Fibroblast of lung (primary cell): Measurements from ENCODE around the gene MEGF9. TPM values are rescaled to one million over a fixed set of nuclear protein-coding genes. Genes with fewer than 3 reads are reported as not detected.

ENCODE experiments used
- DNase-seq, 2 donors: peaks; one replicate each; pipeline versions ENCODE4 v3.0.0 to v3.0.0-alpha.2; 2010; ENCODE audit warnings: low read depth in 2 of 2
- H2AFZ ChIP-seq: 2 replicates; pipeline ENCODE4 v1.5.1; 2012; ENCODE audit warnings: low read length, control low read depth, inconsistent platforms
- H3K27ac ChIP-seq: 2 replicates; pipeline ENCODE4 v1.5.1; 2011; ENCODE audit warnings: low read length, control low read depth; ENCODE audit not compliant: insufficient read depth
- H3K27me3 ChIP-seq: 2 replicates; pipeline ENCODE4 v1.5.1; 2011; ENCODE audit warnings: mild to moderate bottlenecking, low read length; ENCODE audit not compliant: control insufficient read depth, insufficient read depth
- H3K36me3 ChIP-seq: 2 replicates; pipeline ENCODE4 v1.5.1; 2011; ENCODE audit warnings: low read length; ENCODE audit not compliant: control insufficient read depth, insufficient read depth
- H3K4me1 ChIP-seq: 2 replicates; pipeline ENCODE4 v1.5.1; 2011; ENCODE audit warnings: low read length; ENCODE audit not compliant: control insufficient read depth, insufficient read depth; ENCODE audit errors: extremely low read depth
- H3K4me2 ChIP-seq: 2 replicates; pipeline ENCODE4 v1.5.1; 2011; ENCODE audit warnings: low read length, control low read depth; ENCODE audit not compliant: insufficient read depth; ENCODE audit errors: extremely low read depth
- H3K4me3 ChIP-seq, 4 experiments: fragments of 200-600 bp in 1 of 4; sonication (generic) in 1 of 4; replicated peaks in 1 of 4; 2 replicates each; pipeline ENCODE4 v1.5.1; 2011 to 2016; ENCODE audit warnings: low read length in 4 of 4, low read depth in 3 of 4, mild to moderate bottlenecking in 3 of 4, control low read depth in 2 of 4, inconsistent platforms in 1 of 4, mixed read lengths in 1 of 4; ENCODE audit not compliant: insufficient read depth in 1 of 4; ENCODE audit errors: control extremely low read depth in 1 of 4
- H3K79me2 ChIP-seq: 2 replicates; pipeline ENCODE4 v1.5.1; 2012; ENCODE audit warnings: mild to moderate bottlenecking, low read length, inconsistent platforms; ENCODE audit not compliant: control insufficient read depth, insufficient read depth
- H3K9ac ChIP-seq: 2 replicates; pipeline ENCODE4 v1.5.1; 2011; ENCODE audit warnings: mild to moderate bottlenecking, low read length, control low read depth; ENCODE audit not compliant: insufficient read depth
- H3K9me3 ChIP-seq: 2 replicates; pipeline ENCODE4 v1.5.1; 2012; ENCODE audit warnings: low read depth, low read length; ENCODE audit not compliant: control insufficient read depth, insufficient read depth
- H4K20me1 ChIP-seq: 2 replicates; pipeline ENCODE4 v1.5.1; 2011; ENCODE audit warnings: low read length; ENCODE audit not compliant: control insufficient read depth, insufficient read depth; ENCODE audit errors: extremely low read depth
- EZH2 ChIP-seq: IDR thresholded peaks from 2 replicates; pipeline ENCODE4 v1.5.1; 2012; ENCODE audit warnings: low read length, control low read depth, mild to moderate bottlenecking; ENCODE audit errors: missing control alignments
- polyA plus RNA-seq, 2 donors: library from polyadenylated mRNA; depleted of rRNA in 1 of 2; stranded (reverse) in 1 of 2; unstranded in 1 of 2; fragments of >200 nt; gene quantifications; 2 replicates each; pipeline ENCODE4 v1.2.1, GENCODE V29; 2011 to 2012; ENCODE audit warnings: missing spikeins in 1 of 2
- total RNA-seq: library from RNA; depleted of rRNA; stranded (reverse); fragments of >200 nt; gene quantifications from 2 replicates; pipeline ENCODE4 v1.2.1, GENCODE V29; 2014
- TF ChIP-seq, protein P1 (sequence below), 2 donors: IDR thresholded peaks in 1 of 2; conservative IDR thresholded peaks in 1 of 2; 1 replicate in 1 of 2; 2 replicates in 1 of 2; pipeline ENCODE4 v1.5.1; 2011 to 2012; ENCODE audit warnings: low read length in 2 of 2, control low read depth in 1 of 2, inconsistent platforms in 1 of 2, low read depth in 1 of 2, mild to moderate bottlenecking in 1 of 2

Gene MEGF9
- total and polyA plus RNA-seq, 2 donors (not counting 1 experiment from before 2014, with no cell fraction given): 15.8 to 24.9 TPM

DNA sequence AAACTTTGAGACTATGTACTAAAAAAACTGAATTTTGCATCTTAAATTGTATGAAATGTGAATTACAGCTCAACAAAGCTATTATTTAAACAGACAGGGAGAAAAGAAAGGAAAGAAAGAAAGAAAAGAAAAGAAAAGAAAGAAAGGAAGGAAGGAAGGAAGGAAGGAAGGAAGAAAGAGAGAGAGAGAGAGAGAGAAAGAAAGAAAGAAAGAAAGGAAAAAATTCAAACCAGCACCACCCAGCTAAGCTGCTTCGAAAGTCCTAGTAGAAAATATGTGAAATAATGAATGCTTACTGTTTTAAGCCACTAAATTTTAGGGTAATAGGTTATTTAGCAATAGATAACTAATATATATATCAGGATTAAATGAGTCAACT, 102.6 kb downstream of the MEGF9 start:
- TF ChIP-seq, protein P1, sequence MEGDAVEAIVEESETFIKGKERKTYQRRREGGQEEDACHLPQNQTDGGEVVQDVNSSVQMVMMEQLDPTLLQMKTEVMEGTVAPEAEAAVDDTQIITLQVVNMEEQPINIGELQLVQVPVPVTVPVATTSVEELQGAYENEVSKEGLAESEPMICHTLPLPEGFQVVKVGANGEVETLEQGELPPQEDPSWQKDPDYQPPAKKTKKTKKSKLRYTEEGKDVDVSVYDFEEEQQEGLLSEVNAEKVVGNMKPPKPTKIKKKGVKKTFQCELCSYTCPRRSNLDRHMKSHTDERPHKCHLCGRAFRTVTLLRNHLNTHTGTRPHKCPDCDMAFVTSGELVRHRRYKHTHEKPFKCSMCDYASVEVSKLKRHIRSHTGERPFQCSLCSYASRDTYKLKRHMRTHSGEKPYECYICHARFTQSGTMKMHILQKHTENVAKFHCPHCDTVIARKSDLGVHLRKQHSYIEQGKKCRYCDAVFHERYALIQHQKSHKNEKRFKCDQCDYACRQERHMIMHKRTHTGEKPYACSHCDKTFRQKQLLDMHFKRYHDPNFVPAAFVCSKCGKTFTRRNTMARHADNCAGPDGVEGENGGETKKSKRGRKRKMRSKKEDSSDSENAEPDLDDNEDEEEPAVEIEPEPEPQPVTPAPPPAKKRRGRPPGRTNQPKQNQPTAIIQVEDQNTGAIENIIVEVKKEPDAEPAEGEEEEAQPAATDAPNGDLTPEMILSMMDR (conservative IDR thresholded peaks at IDR 0.05 in 1 of 2, IDR thresholded peaks at IDR 0.05 in 1 of 2; ENCODE audit: low read depth in 1 of 2, low read length in 2 of 2): no peak
- no peak for TF ChIP-seq EZH2
- no peaks in the 10 kb centered on the region for H3K79me2 ChIP-seq
- H3K4me2 ChIP-seq: no peak overlapping the region
- H3K9ac ChIP-seq: no peak overlapping the region
- peaks cover 2% of the 10 kb centered on the region for H3K36me3 ChIP-seq
- no peak overlapping the region for H3K27ac ChIP-seq
- H3K27me3 ChIP-seq: no peaks in the 10 kb centered on the region
- DNase-seq: no peak
- no peaks in the 10 kb centered on the region for H3K4me1 ChIP-seq
- no peak overlapping the region for H3K4me3 ChIP-seq
- H2AFZ ChIP-seq: no peak overlapping the region
- H3K9me3 ChIP-seq: no peaks in the 10 kb centered on the region
- H4K20me1 ChIP-seq: no peaks in the 10 kb centered on the region

DNA sequence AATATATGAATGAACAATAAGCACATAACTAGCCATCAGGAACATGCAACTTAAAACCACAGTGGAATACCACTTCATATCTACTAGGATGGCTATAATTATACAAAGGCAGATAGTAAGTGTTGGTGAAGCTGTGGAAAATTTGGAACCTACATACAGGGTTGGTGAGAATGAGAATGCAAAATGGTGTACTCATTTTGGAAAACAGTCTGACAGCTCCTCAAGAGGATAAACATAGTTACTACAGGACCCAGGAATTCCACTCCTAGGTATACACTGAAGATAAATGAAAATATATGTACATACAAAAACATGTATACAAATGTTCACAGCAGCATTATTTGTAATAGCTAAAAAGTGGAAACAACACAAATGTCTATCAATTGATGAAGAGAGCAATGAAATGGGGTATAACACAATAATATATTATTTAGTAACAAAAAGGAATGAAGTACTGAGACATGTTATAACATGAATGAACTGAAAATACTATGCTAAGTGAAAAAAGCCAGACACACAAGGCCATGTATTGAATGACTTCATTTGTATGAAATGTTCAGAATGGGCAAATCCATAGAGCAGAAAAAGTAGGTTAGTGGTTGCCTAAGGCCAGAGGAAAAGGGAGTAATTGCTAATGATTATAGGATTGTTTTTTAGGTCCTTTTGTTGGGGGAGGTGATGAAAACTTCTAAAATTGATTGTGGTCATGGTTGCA, 103.1 kb downstream of the MEGF9 start:
- no peak overlapping the region for H2AFZ ChIP-seq
- H3K27me3 ChIP-seq: no peaks in the 10 kb centered on the region
- no peak overlapping the region for H3K4me2 ChIP-seq
- no peak overlapping the region for H3K27ac ChIP-seq
- TF ChIP-seq, protein P1 (conservative IDR thresholded peaks at IDR 0.05 in 1 of 2, IDR thresholded peaks at IDR 0.05 in 1 of 2; ENCODE audit: low read depth in 1 of 2, low read length in 2 of 2): peak in 1 of 2 donors; percentile 33
- TF ChIP-seq EZH2: no peak
- H3K9ac ChIP-seq: no peak overlapping the region
- no peaks in the 10 kb centered on the region for H3K79me2 ChIP-seq
- H3K4me3 ChIP-seq: no peak overlapping the region
- no peaks in the 10 kb centered on the region for H4K20me1 ChIP-seq
- no peaks in the 10 kb centered on the region for H3K9me3 ChIP-seq
- H3K4me1 ChIP-seq: no peaks in the 10 kb centered on the region
- peaks cover 2% of the 10 kb centered on the region for H3K36me3 ChIP-seq
- no peak for DNase-seq

DNA sequence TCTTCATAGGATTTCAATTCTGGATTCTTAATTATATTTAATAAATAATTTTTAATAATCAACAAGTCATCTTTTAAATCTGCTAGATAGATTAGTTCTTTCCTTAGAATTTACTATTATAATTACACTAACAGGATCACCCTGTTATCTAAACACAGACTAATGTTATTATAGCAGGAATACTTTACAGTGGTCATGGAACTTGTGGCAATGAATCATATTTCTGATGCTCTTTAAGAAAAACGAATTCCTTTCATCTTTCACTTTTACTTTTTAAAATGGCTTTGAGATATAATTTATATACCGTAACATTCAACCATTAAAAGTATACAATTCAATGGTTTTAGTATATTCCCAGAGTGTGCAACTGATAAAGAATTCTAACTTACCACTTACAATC, 104.6 kb downstream of the MEGF9 start:
- Histone ChIP-seq H3K4me3 (no peak overlapping the region), H3K79me2 (no peaks in the 10 kb centered on the region), H3K9ac (no peak overlapping the region), H4K20me1 (no peaks in the 10 kb centered on the region), H2AFZ (no peak overlapping the region), H3K4me1 (no peaks in the 10 kb centered on the region), H3K27me3 (no peaks in the 10 kb centered on the region), H3K36me3 (peaks cover 2% of the 10 kb centered on the region), H3K4me2 (no peak overlapping the region), H3K27ac (no peak overlapping the region), H3K9me3 (no peaks in the 10 kb centered on the region)
- DNase-seq: peak in 1 of 2 donors; percentile 51
- TF ChIP-seq, protein P1 (conservative IDR thresholded peaks at IDR 0.05 in 1 of 2, IDR thresholded peaks at IDR 0.05 in 1 of 2; ENCODE audit: low read depth in 1 of 2, low read length in 2 of 2): no peak
- no peak for TF ChIP-seq EZH2
